ENCODE data around the gene MED27.
"Not testable (repeated sequence)": the region's sequence is repeated elsewhere in the genome, so short reads cannot be mapped to it uniquely, and the experiment has no call there.

MED27 gene

DNA sequence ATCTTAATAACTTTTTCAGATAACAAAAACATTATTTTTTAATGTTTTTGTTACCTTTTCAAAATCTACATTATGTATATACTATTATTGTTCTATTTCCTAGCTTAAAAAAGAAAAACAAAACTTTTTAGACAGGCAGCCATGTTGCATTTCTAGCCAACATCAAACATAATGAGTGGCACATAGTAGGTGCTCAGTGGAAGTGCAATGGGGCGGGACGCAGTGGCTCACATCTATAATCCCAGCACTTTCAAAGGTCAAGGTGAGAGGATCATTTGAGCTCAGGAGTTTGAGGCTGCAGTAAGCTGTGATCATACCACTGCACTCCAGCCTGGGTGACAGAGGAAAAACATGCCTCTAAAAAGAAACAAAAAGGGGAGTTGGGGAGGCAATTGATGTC, 68.4 kb downstream of the MED27 start:
- Histone ChIP-seq H3K4me1 (ENCODE audit: insufficient read depth, low read length) (peaks cover 3% of the 10 kb centered on the region), H3K27me3 (ENCODE audit: control insufficient read depth in 1 of 2, insufficient read depth in 2 of 2, low read length in 2 of 2) (no peaks in the 10 kb centered on the region), H3K9ac (ENCODE audit: low read length) (no peak overlapping the region), H3K9me3 (ENCODE audit: low read length) (no peaks in the 10 kb centered on the region), H3K4me3 (ENCODE audit: low read depth in 1 of 2, low read length in 2 of 2) (no peak overlapping the region), H3K36me3 (ENCODE audit: insufficient read depth, low read length) (no peaks in the 10 kb centered on the region), H3K27ac (ENCODE audit: low read depth, low read length) (no peak overlapping the region)

GRCh38 chr9:132010201-132010600, 69.5 kb downstream of the MED27 start:
- H3K27ac ChIP-seq (ENCODE audit: low read depth, low read length); H3K36me3 ChIP-seq (ENCODE audit: insufficient read depth, low read length); H3K27me3 ChIP-seq (ENCODE audit: control insufficient read depth in 1 of 2, insufficient read depth in 2 of 2, low read length in 2 of 2); H3K4me3 ChIP-seq (ENCODE audit: low read depth in 1 of 2, low read length in 2 of 2); H3K9ac ChIP-seq (ENCODE audit: low read length); H3K9me3 ChIP-seq (ENCODE audit: low read length); H3K4me1 ChIP-seq (ENCODE audit: insufficient read depth, low read length): not testable (repeated sequence)

DNA sequence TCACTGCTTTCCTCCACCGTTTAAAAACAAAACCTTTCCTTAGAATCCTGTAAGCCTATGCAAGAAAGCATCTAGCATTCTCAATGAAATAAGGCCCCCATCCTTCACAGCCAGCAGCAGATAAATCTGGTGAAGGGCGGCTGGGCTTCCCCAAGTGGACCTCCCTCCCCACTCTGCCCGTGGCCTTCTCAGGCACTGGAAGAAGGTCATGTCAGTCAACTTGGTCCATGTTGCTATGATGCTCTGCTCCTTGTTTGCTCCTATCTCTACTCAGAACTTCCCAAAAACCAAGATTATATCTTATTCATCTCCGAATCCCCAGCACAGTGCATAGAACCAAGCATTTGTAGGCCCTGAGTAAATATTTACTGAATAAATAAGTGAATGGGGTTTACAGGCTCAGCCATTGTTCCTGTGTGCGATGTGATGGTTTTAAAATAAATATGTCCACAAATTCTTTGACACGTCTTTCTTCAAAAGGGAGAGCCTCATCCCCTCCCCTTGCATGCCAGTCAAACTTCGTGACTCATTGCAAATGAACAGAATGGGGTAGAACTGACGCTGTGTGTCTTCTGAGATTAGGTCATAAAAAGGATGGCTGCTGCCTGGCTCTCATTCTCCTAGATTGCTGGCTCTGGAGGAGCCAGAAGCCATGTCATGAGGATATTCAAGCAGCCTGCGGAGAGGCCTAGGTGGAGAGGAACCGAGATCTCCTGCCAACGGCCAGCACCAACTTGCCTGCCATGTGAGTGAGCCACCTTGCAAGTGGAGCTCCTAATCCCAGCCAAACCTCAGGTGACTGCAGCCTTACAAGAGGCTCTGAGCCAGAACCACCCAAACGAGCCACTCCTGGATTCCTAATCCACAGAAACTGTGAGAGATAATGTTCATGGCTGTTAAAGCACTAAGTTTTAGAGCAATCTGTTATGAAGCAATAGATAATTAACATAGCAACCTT, 70.5 kb downstream of the MED27 start:
- no peaks in the 10 kb centered on the region for H3K36me3 ChIP-seq (ENCODE audit: insufficient read depth, low read length)
- no peak overlapping the region for H3K9ac ChIP-seq (ENCODE audit: low read length)
- no peak overlapping the region for H3K27ac ChIP-seq (ENCODE audit: low read depth, low read length)
- H3K4me1 ChIP-seq (ENCODE audit: insufficient read depth, low read length): no peaks in the 10 kb centered on the region
- H3K27me3 ChIP-seq (ENCODE audit: control insufficient read depth in 1 of 2, insufficient read depth in 2 of 2, low read length in 2 of 2): no peaks in the 10 kb centered on the region
- no peaks in the 10 kb centered on the region for H3K9me3 ChIP-seq (ENCODE audit: low read length)
- H3K4me3 ChIP-seq (ENCODE audit: low read depth in 1 of 2, low read length in 2 of 2): no peak overlapping the region

DNA sequence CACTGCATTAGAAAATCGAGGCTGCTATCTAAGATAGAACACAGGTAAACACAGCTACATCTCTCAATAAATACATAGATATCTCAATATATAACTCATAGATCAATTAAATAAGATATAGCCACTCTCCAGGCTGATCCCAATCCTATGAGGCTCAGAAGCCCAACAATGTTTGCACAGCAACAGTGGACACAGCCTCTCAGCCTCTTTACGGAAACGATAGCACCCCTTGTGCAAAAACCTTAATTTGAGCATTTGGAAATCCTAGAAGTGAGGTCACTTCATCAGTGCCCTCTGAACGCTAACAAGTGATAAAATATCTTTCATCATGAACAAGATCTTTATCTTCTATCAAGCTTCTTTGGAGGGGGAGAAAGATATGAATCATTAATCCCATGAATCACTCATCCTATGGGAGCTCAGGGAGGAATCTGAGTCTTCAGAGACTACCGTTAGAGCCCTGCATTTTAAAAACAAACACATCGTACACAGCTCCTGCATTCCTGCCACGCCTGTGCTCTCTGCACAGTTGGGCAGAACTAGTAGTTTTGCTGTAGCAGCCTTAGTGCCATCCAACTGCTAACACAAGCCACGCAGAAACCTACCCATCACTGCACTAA, 71.4 kb downstream of the MED27 start:
- H3K9ac ChIP-seq (ENCODE audit: low read length): no peak overlapping the region
- no peaks in the 10 kb centered on the region for H3K4me1 ChIP-seq (ENCODE audit: insufficient read depth, low read length)
- H3K27ac ChIP-seq (ENCODE audit: low read depth, low read length): no peak overlapping the region
- no peaks in the 10 kb centered on the region for H3K36me3 ChIP-seq (ENCODE audit: insufficient read depth, low read length)
- H3K9me3 ChIP-seq (ENCODE audit: low read length): no peaks in the 10 kb centered on the region
- no peak overlapping the region for H3K4me3 ChIP-seq (ENCODE audit: low read depth in 1 of 2, low read length in 2 of 2)
- H3K27me3 ChIP-seq (ENCODE audit: control insufficient read depth in 1 of 2, insufficient read depth in 2 of 2, low read length in 2 of 2): no peaks in the 10 kb centered on the region

- Histone ChIP-seq H3K27me3 (ENCODE audit: control insufficient read depth in 1 of 2, insufficient read depth in 2 of 2, low read length in 2 of 2) (no peaks in the 10 kb centered on the region), H3K9me3 (ENCODE audit: low read length) (no peaks in the 10 kb centered on the region), H3K9ac (ENCODE audit: low read length) (no peak overlapping the region), H3K4me1 (ENCODE audit: insufficient read depth, low read length) (no peaks in the 10 kb centered on the region), H3K36me3 (ENCODE audit: insufficient read depth, low read length) (no peaks in the 10 kb centered on the region), H3K4me3 (ENCODE audit: low read depth in 1 of 2, low read length in 2 of 2) (no peak overlapping the region), H3K27ac (ENCODE audit: low read depth, low read length) (no peak overlapping the region)
These were observed 72.2 kb downstream of the MED27 start for GRCh38 chr9:132007371-132008025.

DNA sequence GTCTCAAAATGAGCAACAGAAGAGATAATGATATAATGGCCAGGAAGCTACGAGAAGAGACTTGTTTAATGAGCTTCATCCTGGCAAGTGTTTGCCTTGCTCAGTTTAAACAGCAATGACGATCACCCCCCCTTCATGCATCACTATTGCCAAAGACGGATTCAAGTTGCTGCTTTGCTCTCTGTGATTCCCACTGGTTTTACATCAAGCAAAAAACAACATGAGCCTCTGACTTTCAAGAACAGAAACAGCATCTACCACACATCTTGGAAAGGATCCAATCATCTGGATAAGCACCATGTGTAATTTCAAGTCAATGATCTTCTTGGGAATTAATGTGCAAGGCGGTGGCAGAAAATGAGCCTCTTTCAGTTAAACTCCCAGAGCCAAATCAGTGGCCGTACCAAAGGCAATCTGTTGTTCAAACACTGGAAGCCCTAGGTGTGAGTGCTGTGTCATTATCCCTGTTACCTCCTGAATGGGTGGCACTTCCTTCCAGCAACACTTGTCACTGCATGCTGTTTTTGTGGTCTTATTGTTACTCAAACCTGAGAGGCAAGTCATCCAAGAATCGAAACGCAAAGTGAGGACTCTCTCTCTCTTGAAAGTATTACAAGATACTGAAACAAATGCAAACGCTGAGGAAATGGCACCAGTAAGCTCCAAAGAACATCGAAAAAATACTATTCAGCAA, 72.8 kb downstream of the MED27 start:
- H3K4me1 ChIP-seq (ENCODE audit: insufficient read depth, low read length): no peaks in the 10 kb centered on the region
- H3K27me3 ChIP-seq (ENCODE audit: control insufficient read depth in 1 of 2, insufficient read depth in 2 of 2, low read length in 2 of 2): no peaks in the 10 kb centered on the region
- H3K36me3 ChIP-seq (ENCODE audit: insufficient read depth, low read length): no peaks in the 10 kb centered on the region
- no peak overlapping the region for H3K9ac ChIP-seq (ENCODE audit: low read length)
- no peak overlapping the region for H3K27ac ChIP-seq (ENCODE audit: low read depth, low read length)
- no peak overlapping the region for H3K4me3 ChIP-seq (ENCODE audit: low read depth in 1 of 2, low read length in 2 of 2)
- H3K9me3 ChIP-seq (ENCODE audit: low read length): no peaks in the 10 kb centered on the region

DNA sequence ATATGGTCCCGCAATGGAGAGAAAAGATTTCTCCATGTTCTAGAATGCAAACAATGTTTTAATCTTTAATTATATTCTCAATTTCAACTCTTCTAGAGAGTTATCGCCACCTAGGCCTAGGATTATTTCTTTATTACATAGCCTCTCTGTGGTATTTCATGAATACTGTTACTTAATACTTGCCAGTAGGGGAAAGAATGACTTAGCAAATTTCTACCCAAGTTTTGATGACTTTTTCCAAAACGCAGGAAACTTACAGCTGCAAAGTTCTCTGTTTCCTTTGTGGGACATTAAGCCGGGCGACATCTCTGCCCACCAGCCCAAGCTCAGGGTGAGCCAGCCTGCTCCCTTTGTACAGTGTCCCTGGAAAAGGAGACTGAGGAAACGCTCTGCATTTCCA, 73.8 kb downstream of the MED27 start:
- no peak overlapping the region for H3K4me3 ChIP-seq (ENCODE audit: low read depth in 1 of 2, low read length in 2 of 2)
- H3K27me3 ChIP-seq (ENCODE audit: control insufficient read depth in 1 of 2, insufficient read depth in 2 of 2, low read length in 2 of 2): no peaks in the 10 kb centered on the region
- H3K4me1 ChIP-seq (ENCODE audit: insufficient read depth, low read length): no peaks in the 10 kb centered on the region
- no peaks in the 10 kb centered on the region for H3K36me3 ChIP-seq (ENCODE audit: insufficient read depth, low read length)
- no peaks in the 10 kb centered on the region for H3K9me3 ChIP-seq (ENCODE audit: low read length)
- no peak overlapping the region for H3K9ac ChIP-seq (ENCODE audit: low read length)
- H3K27ac ChIP-seq (ENCODE audit: low read depth, low read length): no peak overlapping the region

DNA sequence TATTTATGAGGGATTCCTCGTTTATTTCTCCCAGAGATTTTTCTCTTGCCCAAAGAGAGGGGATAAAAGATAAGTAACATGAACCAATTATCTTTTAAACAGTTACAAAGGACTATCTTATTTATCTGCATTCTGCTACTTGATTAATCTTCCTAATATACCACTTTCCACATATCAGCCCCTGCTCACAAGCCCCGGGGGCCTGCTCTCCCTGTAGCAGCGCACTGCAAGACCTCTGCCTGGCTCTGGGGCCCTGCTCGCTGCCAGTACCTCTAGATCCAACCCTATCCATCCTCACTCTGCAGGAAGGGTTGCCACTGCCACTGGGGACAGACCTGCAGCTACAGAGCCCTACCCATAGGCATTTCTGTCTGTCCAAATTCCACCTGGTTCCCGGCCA, 75.3 kb downstream of the MED27 start:
- Histone ChIP-seq H3K27ac (ENCODE audit: low read depth, low read length) (no peak overlapping the region), H3K36me3 (ENCODE audit: insufficient read depth, low read length) (no peaks in the 10 kb centered on the region), H3K4me3 (ENCODE audit: low read depth in 1 of 2, low read length in 2 of 2) (no peak overlapping the region), H3K4me1 (ENCODE audit: insufficient read depth, low read length) (no peaks in the 10 kb centered on the region), H3K9me3 (ENCODE audit: low read length) (no peaks in the 10 kb centered on the region), H3K27me3 (ENCODE audit: control insufficient read depth in 1 of 2, insufficient read depth in 2 of 2, low read length in 2 of 2) (no peaks in the 10 kb centered on the region), H3K9ac (ENCODE audit: low read length) (no peak overlapping the region)

DNA sequence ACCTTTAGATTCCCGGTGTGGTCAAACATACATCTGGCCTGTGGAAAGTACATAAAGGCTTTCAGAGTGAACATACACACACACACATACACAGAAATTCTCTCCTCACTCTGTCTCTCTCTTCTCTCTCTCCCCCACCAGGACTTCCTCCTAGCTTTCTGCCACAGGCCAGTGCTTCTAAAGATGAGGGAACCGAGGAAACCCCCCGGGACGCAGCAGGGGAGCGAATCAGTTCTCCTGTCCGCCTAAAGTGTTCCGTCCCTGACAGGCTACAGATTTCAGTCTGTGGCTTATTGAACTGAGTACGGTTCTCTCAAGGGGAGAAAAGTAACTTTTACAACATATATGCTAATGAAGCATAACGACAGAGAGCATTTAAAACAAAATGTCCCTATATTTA, 75.8 kb downstream of the MED27 start:
- H3K27ac ChIP-seq (ENCODE audit: low read depth, low read length): no peak overlapping the region
- no peak overlapping the region for H3K4me3 ChIP-seq (ENCODE audit: low read depth in 1 of 2, low read length in 2 of 2)
- no peaks in the 10 kb centered on the region for H3K36me3 ChIP-seq (ENCODE audit: insufficient read depth, low read length)
- no peaks in the 10 kb centered on the region for H3K9me3 ChIP-seq (ENCODE audit: low read length)
- no peaks in the 10 kb centered on the region for H3K27me3 ChIP-seq (ENCODE audit: control insufficient read depth in 1 of 2, insufficient read depth in 2 of 2, low read length in 2 of 2)
- H3K4me1 ChIP-seq (ENCODE audit: insufficient read depth, low read length): no peaks in the 10 kb centered on the region
- H3K9ac ChIP-seq (ENCODE audit: low read length): no peak overlapping the region

DNA sequence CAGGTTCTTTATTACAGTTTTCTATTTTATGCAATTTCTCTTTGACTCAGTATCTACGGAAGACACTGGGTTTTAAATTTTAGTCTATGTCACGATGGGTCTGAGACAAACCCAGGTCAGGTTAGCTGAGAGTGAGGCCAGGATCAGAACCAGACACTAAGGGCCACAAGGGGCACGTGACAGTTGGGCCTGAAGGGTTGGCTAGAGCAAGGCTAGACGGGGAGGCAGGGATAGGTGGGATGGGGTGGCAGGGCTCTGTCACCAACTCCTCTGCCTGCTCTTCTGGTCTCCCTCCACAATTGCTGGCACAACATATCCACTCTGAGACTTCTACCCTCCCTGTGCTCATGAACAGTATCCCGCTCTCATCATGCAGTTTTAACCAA, 76.4 kb downstream of the MED27 start:
- no peaks in the 10 kb centered on the region for H3K27me3 ChIP-seq (ENCODE audit: control insufficient read depth in 1 of 2, insufficient read depth in 2 of 2, low read length in 2 of 2)
- no peak overlapping the region for H3K4me3 ChIP-seq (ENCODE audit: low read depth in 1 of 2, low read length in 2 of 2)
- no peaks in the 10 kb centered on the region for H3K9me3 ChIP-seq (ENCODE audit: low read length)
- no peak overlapping the region for H3K9ac ChIP-seq (ENCODE audit: low read length)
- H3K36me3 ChIP-seq (ENCODE audit: insufficient read depth, low read length): no peaks in the 10 kb centered on the region
- H3K4me1 ChIP-seq (ENCODE audit: insufficient read depth, low read length): no peaks in the 10 kb centered on the region
- no peak overlapping the region for H3K27ac ChIP-seq (ENCODE audit: low read depth, low read length)

DNA sequence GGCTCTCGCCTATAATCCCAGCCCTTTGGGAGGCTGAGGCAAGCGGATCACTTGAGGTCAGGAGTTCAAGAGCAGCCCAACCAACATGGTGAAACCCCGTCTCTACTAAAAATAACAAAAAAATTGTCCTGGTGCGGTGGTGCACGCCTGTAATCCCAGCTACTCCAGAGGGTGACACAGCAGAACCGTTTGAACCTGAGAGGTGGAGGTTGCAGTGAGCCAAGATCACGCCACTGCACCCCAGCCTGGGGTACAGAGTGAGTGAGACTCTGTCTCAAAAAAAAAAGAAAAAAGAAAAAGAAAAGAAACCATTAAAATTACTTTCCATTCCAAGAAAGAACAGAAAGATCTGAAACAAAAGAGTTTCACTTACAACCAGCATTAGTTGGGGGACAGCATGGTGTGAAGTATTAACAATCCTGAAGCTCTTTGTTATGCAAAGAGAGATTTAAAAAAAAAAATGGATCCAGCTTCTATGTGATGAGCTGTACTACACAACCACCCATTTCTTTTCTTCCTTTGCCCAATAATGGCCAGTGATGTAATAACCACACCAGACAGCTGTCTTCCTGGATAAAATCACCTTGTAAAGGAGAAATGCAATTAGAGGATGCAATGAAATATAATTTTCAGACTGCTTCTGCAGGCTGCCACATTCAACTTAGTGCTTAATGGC, 76.9 kb downstream of the MED27 start:
- Histone ChIP-seq H3K4me1 (ENCODE audit: insufficient read depth, low read length) (peaks cover 5% of the 10 kb centered on the region), H3K36me3 (ENCODE audit: insufficient read depth, low read length) (no peaks in the 10 kb centered on the region), H3K9ac (ENCODE audit: low read length) (no peak overlapping the region), H3K27ac (ENCODE audit: low read depth, low read length) (no peak overlapping the region), H3K9me3 (ENCODE audit: low read length) (no peaks in the 10 kb centered on the region), H3K27me3 (ENCODE audit: control insufficient read depth in 1 of 2, insufficient read depth in 2 of 2, low read length in 2 of 2) (no peaks in the 10 kb centered on the region), H3K4me3 (ENCODE audit: low read depth in 1 of 2, low read length in 2 of 2) (no peak overlapping the region)

Data from muscle layer of colon (tissue), 2 donors.